ENCODE data around the gene SLC4A8.

Gene SLC4A8

GRCh38 chr12:51528852-51529650, 104.4 kb downstream of the SLC4A8 start:
- no peak for DNase-seq

- no peak for DNase-seq
These were observed 105.0 kb downstream of the SLC4A8 start for GRCh38 chr12:51529651-51529970.

- DNase-seq = no peak
These were observed 105.6 kb downstream of the SLC4A8 start for GRCh38 chr12:51530208-51530607.

GRCh38 chr12:51531284-51531977, 106.8 kb downstream of the SLC4A8 start:
- DNase-seq = no peak

GRCh38 chr12:51531978-51532497, 107.4 kb downstream of the SLC4A8 start:
- peak; percentile 88 for DNase-seq

GRCh38 chr12:51533799-51534198, 109.2 kb downstream of the SLC4A8 start:
- no peak for DNase-seq

- DNase-seq = no peak
These were observed 109.8 kb downstream of the SLC4A8 start for GRCh38 chr12:51534216-51535074.

- no peak for DNase-seq
These were observed 111.5 kb downstream of the SLC4A8 start for GRCh38 chr12:51536159-51536558.

GRCh38 chr12:51538149-51538548, 113.5 kb downstream of the SLC4A8 start:
- DNase-seq = no peak

- no peak for DNase-seq
These were observed 114.0 kb downstream of the SLC4A8 start for GRCh38 chr12:51538599-51538998.

GRCh38 chr12:51540996-51541395, 116.4 kb downstream of the SLC4A8 start:
- DNase-seq = peak; percentile 27

GRCh38 chr12:51546097-51546496, 121.5 kb downstream of the SLC4A8 start:
- DNase-seq = no peak

- DNase-seq = no peak
These were observed 123.0 kb downstream of the SLC4A8 start for GRCh38 chr12:51547606-51548005.

- DNase-seq = no peak
These were observed 123.6 kb downstream of the SLC4A8 start for GRCh38 chr12:51548241-51548640.

GRCh38 chr12:51549637-51550036, 125.0 kb downstream of the SLC4A8 start:
- DNase-seq = no peak
